ENCODE data around the gene MZB1.

The MZB1 gene

DNA sequence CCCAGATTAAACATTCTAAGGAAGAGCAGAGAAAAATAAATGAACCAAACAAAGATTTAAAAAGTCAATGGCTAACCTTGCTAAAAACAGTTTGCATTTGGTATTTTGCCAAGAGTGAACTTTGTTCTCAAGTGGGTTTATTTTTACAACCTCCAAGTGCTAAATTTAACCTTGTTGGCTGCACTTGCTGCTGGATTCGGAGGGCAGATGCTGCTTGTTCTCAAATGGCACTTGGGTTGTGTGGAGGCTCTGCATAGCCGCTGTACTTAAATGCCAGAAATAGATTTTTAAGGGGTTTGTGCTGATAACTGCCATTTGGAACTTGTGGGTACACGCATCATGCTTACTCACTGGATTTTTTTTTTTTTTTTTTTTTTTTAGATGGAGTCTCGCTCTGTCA is 27.5 kb upstream of the MZB1 start:
- POLR2A ChIA-PET: no interaction called here
- TF ChIP-seq CTCF (IDR thresholded peaks at IDR 0.05; ENCODE audit: control extremely low read depth, extremely low read depth, low read depth, missing control alignments): no peak
- DNase-seq (ENCODE audit: extremely low spot score): no peak
- CTCF ChIA-PET: interaction anchor here (0.9 to 18.1 kb wide), 4 partner anchors 8 to 100 kb away, joined by 3 to 504 read pairs (median 8); partner anchors contain the start of gene SPATA24

DNA sequence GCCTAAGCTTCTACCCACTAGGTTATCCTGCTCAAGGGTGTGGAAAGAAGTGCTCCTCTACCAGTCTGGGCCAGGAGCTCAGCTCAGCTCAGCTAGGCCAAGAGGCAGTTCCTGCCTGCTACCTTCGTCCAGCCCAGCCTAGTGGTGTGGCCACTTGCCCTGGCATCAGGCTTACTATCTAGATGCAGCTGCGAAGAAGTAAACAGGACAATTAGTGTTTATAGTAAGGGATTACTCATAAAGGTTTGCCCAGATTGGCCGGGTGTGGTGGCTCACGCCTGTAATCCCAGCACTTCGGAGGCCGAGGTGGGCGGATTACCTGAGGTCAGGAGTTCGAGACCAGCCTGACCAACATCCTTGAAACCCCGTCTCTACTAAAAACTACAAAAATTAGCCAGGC is 26.9 kb upstream of the MZB1 start:
- ChIA-PET POLR2A (no interaction called here), CTCF (interaction anchor here (1.3 to 18.1 kb wide), 3 partner anchors 14 to 101 kb away, joined by 3 to 504 read pairs (median 14); partner anchors contain the start of gene SPATA24)
- no peak for TF ChIP-seq CTCF (IDR thresholded peaks at IDR 0.05; ENCODE audit: control extremely low read depth, extremely low read depth, low read depth, missing control alignments)
- DNase-seq (ENCODE audit: extremely low spot score): no peak

DNA sequence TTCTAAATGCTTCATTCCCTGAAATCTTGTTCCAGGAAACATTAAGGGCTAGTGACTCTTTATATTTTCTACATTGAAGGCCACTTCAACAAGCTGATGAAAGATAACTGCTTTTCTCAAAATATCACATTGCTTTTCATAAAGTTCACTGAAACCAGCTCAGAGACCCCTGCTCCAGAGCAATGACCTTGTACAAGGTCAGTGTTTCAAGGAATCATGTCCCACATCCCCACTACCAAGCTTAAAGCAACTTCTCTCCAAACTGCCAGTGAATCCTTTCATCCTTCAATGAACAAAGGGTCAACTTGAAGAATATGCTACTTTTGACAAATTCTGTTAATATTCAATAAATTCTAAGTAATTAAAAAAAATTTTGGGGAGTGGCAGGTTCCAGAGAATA is 26.2 kb upstream of the MZB1 start:
- DNase-seq (ENCODE audit: extremely low spot score): no peak
- ChIA-PET CTCF (interaction anchor here (0.8 to 18.1 kb wide), 5 partner anchors 8 to 145 kb away, joined by 3 to 504 read pairs (median 6); partner anchors contain the start of genes SPATA24 and UBE2D2), POLR2A (no interaction called here)
- no peak for TF ChIP-seq CTCF (IDR thresholded peaks at IDR 0.05; ENCODE audit: control extremely low read depth, extremely low read depth, low read depth, missing control alignments)

- no peak for TF ChIP-seq CTCF (IDR thresholded peaks at IDR 0.05; ENCODE audit: control extremely low read depth, extremely low read depth, low read depth, missing control alignments)
- no peak for DNase-seq (ENCODE audit: extremely low spot score)
- POLR2A ChIA-PET: no interaction called here
- CTCF ChIA-PET: interaction anchor here (0.8 to 18.1 kb wide), 5 partner anchors 9 to 146 kb away, joined by 3 to 504 read pairs (median 6); partner anchors contain the start of genes SPATA24 and UBE2D2
Measured at GRCh38 chr5:139415221-139415861, 25.6 kb upstream of the MZB1 start.

DNA sequence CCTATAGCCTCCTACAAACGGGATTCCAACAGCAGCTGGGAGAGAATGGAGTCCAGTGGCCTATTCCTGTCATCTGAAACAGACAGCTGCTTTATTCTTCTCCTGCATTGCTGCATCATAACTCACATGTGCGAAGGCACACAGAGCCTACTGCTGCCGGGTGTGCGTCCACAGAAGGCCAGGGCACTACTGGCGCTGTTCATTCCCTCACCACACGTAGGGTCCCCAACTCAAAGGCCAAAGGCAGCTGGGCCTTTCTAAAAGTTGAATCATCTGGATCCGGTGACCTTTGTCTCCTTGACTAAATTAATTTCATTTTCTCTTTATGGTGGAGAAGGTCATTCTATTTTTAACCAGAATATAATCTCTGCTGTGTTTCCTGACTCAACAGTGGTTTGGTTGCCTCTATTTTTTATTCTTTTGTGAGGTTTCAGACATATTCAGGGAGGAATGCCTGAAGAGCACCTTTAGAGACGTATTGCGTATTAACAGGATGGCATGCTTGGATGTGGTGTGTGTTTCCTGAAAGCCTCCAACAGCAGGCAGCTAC is 24.9 kb upstream of the MZB1 start:
- POLR2A ChIA-PET: interaction anchor here (1.2 kb wide), 1 partner anchor 23 kb away, joined by 3 read pairs; no protein-coding TSS in a partner anchor
- TF ChIP-seq CTCF (IDR thresholded peaks at IDR 0.05; ENCODE audit: control extremely low read depth, extremely low read depth, low read depth, missing control alignments): no peak
- no peak for DNase-seq (ENCODE audit: extremely low spot score)
- CTCF ChIA-PET: interaction anchor here (0.9 to 18.1 kb wide), 5 partner anchors 8 to 217 kb away, joined by 3 to 504 read pairs (median 6); partner anchors contain the start of gene SPATA24

- no peak for TF ChIP-seq CTCF (IDR thresholded peaks at IDR 0.05; ENCODE audit: control extremely low read depth, extremely low read depth, low read depth, missing control alignments)
- peak; percentile 52 for DNase-seq (ENCODE audit: extremely low spot score)
- ChIA-PET CTCF (interaction anchor here (0.9 to 18.1 kb wide), 6 partner anchors 9 to 218 kb away, joined by 3 to 504 read pairs (median 6); partner anchors contain the start of gene SPATA24), POLR2A (interaction anchor here (1.2 kb wide), 1 partner anchor 23 kb away, joined by 3 read pairs; no protein-coding TSS in a partner anchor)
Measured at GRCh38 chr5:139413963-139414362, 24.2 kb upstream of the MZB1 start.
